ENCODE data around the gene DNTT. TPM values are rescaled to one million over a fixed set of nuclear protein-coding genes. Genes with fewer than 3 reads are reported as not detected.

Gene DNTT
- total and polyA plus RNA-seq, 9 of the 15 experiments (the other 6 are each of a cell fraction or from before 2014, with no cell fraction given): not detected

- ATAC-seq (no peak), DNase-seq (ENCODE audit: extremely low read depth in 1 of 4, low spot score in 3 of 4) (no peak), FAIRE-seq (no peak)
- no peaks in the 10 kb centered on the region for H3K79me2 ChIP-seq (ENCODE audit: control insufficient read depth, insufficient read depth, low read length)
- no peaks in the 10 kb centered on the region for H3K9me1 ChIP-seq (ENCODE audit: control insufficient read depth, insufficient read depth, low read length)
- H3K27me3 ChIP-seq (ENCODE audit: control insufficient read depth in 2 of 2, insufficient read depth in 2 of 2, low read length in 2 of 2): peaks cover 0 to 12% of the 10 kb centered on the region in 2 experiments; a peak in 2 of 5 replicates
- H3K36me3 ChIP-seq (ENCODE audit: control insufficient read depth, insufficient read depth, low read length): no peaks in the 10 kb centered on the region
- no peaks in the 10 kb centered on the region for H3K4me1 ChIP-seq (replicated peaks in 1 of 2; ENCODE audit: control insufficient read depth in 2 of 2, insufficient read depth in 2 of 2, low read length in 2 of 2)
- no peak overlapping the region for H3K27ac ChIP-seq (ENCODE audit: extremely low read depth, low read depth, low read length)
- no peaks in the 10 kb centered on the region for H4K20me1 ChIP-seq (replicated peaks; ENCODE audit: control insufficient read depth, insufficient read depth, low read length)
- POLR2A ChIA-PET: no interaction called here
- H2AFZ ChIP-seq (ENCODE audit: low read depth, low read length): no peak overlapping the region
- in situ Hi-C loops (cut with MboI) (no loop called here), intact Hi-C loops (cut with micrococcal nuclease) (no loop called here)
- TF ChIP-seq NELFE (IDR thresholded peaks at IDR 0.05; ENCODE audit: insufficient read depth, insufficient read length) (no peak), CEBPG (CRISPR knock-in tag; IDR thresholded peaks at IDR 0.05) (no peak), CEBPG (tag; conservative IDR thresholded peaks at IDR 0.05 in 1 of 2, IDR thresholded peaks at IDR 0.05 in 1 of 2) (no peak)
- 0% methylated on average over 1 of the region's 1 CpG for WGBS (ENCODE audit: insufficient coverage, low coverage, missing lambda C conversion rate)
- no TSS peak for BruUV-seq (replicated peaks)
- no peak overlapping the region for H3K9ac ChIP-seq (ENCODE audit: insufficient read depth in 1 of 2, low read depth in 2 of 2, low read length in 2 of 2)
- CTCF ChIA-PET (ENCODE audit: low intra/inter-chr PET ratio): no interaction called here
- no peaks in the 10 kb centered on the region for H3K9me3 ChIP-seq (replicated peaks; ENCODE audit: control insufficient read depth, insufficient read depth, low read depth, low read length)
- no peak overlapping the region for H3K4me2 ChIP-seq (ENCODE audit: insufficient read depth, low read length)
- no peak overlapping the region for H3K4me3 ChIP-seq
These were observed 27.4 kb upstream of the DNTT start for GRCh38 chr10:96276831-96277230.

GRCh38 chr10:96279191-96279641 is 25.0 kb upstream of the DNTT start:
- Histone ChIP-seq H3K27ac (ENCODE audit: extremely low read depth, low read depth, low read length) (no peak overlapping the region), H3K4me1 (replicated peaks in 1 of 2; ENCODE audit: control insufficient read depth in 2 of 2, insufficient read depth in 2 of 2, low read length in 2 of 2) (no peaks in the 10 kb centered on the region), H3K79me2 (ENCODE audit: control insufficient read depth, insufficient read depth, low read length) (no peaks in the 10 kb centered on the region), H3K4me3 (no peak overlapping the region), H3K9me1 (ENCODE audit: control insufficient read depth, insufficient read depth, low read length) (no peaks in the 10 kb centered on the region), H3K36me3 (ENCODE audit: control insufficient read depth, insufficient read depth, low read length) (no peaks in the 10 kb centered on the region), H3K9ac (ENCODE audit: insufficient read depth in 1 of 2, low read depth in 2 of 2, low read length in 2 of 2) (no peak overlapping the region), H2AFZ (ENCODE audit: low read depth, low read length) (no peak overlapping the region), H3K4me2 (ENCODE audit: insufficient read depth, low read length) (no peak overlapping the region), H3K27me3 (ENCODE audit: control insufficient read depth in 2 of 2, insufficient read depth in 2 of 2, low read length in 2 of 2) (peaks cover 0 to 8% of the 10 kb centered on the region in 2 experiments; a peak in 2 of 5 replicates), H3K9me3 (replicated peaks; ENCODE audit: control insufficient read depth, insufficient read depth, low read depth, low read length) (no peaks in the 10 kb centered on the region), H4K20me1 (replicated peaks; ENCODE audit: control insufficient read depth, insufficient read depth, low read length) (no peaks in the 10 kb centered on the region)
- in situ Hi-C loops (cut with MboI) (no loop called here), intact Hi-C loops (cut with micrococcal nuclease) (no loop called here)
- DNase-seq (ENCODE audit: extremely low read depth in 1 of 4, low spot score in 3 of 4) (no peak), ATAC-seq (no peak), FAIRE-seq (no peak)
- BruUV-seq (replicated peaks): no TSS peak
- WGBS (ENCODE audit: insufficient coverage, low coverage, missing lambda C conversion rate): 0% methylated on average over 3 of the region's 3 CpGs
- POLR2A ChIA-PET: interaction anchor here (0.7 to 1.1 kb wide), 2 partner anchors 8 to 340 kb away, joined by 3 to 5 read pairs; partner anchors contain the start of gene BLNK
- TF ChIP-seq TOE1 (IDR thresholded peaks at IDR 0.05; ENCODE audit: borderline replicate concordance): no peak
- no peak for TF ChIP-seq TOE1 (CRISPR knock-in tag; IDR thresholded peaks at IDR 0.05; ENCODE audit: borderline replicate concordance, low read depth)
- TF ChIP-seq RFX1 (IDR thresholded peaks at IDR 0.05): peak; percentile 82
- TF ChIP-seq PKNOX1 (IDR thresholded peaks at IDR 0.05): peak; percentile 56
- CTCF ChIA-PET (ENCODE audit: low intra/inter-chr PET ratio): no interaction called here

Measured in K562 (cell line).